Stimulated activated CD4-positive, alpha-beta T cell treated with anti-CD3 and anti-CD28 coated beads, TNF-alpha, amount 100 ng/mL, for 4 hours (primary cell): Measurements from ENCODE around the gene MAP4K3.
"Not testable (repeated sequence)": the region's sequence is repeated elsewhere in the genome, so short reads cannot be mapped to it uniquely, and the experiment has no call there.

Source experiments
- DNase-seq, 3 experiments: peaks; one replicate each; pipeline ENCODE4 v3.0.0-alpha.2; 2020; ENCODE audit warnings: low read depth in 3 of 3

Gene MAP4K3

GRCh38 chr2:39301352-39301751 lies 135.7 kb downstream of the MAP4K3 start:
- no peak for DNase-seq

DNA sequence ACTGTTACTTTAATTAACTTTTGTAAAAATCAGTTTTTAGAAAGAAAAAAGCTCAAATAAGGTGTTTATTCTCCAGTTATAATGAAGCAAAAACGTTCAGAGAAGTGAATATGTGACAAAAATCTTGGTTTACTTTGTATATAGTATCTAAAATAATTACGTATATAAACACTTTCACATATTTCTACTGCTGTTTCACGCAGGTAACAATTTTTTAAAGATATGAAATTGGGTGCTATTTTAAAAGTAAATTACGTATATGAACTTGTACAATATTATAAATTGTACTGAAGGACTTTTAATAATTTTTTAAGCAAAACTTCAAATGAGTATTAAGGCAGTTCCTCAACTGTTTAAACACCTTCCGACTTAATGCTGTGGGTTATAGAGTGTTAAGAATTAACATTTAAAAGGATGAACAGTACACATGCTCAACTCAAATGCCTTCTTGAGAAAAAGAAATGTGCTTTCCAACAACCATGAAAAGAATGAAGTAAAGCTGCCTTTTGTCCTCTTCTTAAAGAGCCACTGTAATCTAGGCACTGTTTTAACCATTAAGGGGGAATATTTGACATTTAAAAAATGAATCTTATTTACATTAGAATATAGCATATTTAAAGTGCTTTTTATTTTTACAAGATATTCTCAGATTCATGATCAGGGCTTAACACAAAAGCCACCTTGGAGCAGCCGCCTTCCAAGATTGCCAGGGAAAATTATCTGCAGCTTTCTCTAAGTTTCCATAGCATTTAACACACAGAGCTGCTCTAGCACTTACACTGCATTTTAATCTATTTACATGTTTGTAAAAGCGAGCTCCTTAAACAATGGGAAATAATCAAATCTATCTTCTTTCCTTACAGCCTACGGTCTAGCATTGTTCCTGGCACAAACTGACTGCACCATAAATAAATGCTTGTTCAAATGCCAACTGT lies 136.8 kb downstream of the MAP4K3 start:
- DNase-seq: no peak

DNA sequence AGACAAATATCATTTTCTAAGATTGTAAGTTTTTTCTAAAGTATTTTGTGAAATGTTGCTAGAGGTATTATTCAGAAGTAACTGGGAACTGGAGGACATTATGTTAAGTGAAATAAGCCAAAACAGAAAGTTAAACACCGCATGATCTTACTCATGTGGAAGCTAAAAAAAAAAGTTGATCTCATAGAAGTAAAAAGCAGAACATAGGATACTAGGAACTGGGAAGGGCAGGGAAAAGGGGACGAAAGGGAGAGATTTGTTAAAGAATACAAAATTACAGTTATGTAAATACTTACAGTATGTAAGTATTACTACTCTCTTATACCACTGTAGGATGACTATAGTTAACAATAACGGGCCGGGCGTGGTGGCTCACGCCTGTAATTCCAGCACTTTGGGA lies 146.7 kb downstream of the MAP4K3 start:
- DNase-seq: no peak

GRCh38 chr2:39289609-39290008 lies 147.5 kb downstream of the MAP4K3 start:
- DNase-seq: no peak

- no peak for DNase-seq
Measured at GRCh38 chr2:39283561-39283960, 153.5 kb downstream of the MAP4K3 start.

GRCh38 chr2:39281391-39281790 lies 155.7 kb downstream of the MAP4K3 start:
- DNase-seq: no peak

GRCh38 chr2:39275016-39275415 lies 162.1 kb downstream of the MAP4K3 start:
- DNase-seq: no peak

- DNase-seq: no peak
Measured at GRCh38 chr2:39269941-39270340, 167.1 kb downstream of the MAP4K3 start.

DNA sequence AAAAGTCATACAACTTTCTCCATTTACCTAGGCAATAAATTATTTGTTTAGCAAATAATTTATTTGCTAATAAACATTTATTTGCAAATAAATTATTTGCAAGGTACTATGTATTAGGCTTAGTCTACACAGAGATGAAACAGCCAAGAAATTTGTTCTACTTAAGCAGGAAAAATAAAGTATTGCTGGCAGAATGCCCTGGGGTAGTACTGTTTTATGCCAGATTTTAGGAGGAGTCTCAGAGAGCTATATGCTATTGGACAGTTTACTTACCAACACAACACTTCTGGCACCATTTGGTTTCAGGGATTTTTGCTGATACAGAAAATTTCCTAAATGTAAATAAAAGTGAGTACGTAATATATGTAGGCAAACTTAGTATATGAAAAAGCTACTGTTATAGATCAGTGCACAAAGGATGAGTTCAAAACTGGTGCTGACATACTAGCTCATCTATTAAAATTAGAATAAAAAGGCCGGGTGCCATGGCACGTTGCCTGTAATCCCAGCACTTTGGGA lies 170.1 kb downstream of the MAP4K3 start:
- DNase-seq: no peak

DNA sequence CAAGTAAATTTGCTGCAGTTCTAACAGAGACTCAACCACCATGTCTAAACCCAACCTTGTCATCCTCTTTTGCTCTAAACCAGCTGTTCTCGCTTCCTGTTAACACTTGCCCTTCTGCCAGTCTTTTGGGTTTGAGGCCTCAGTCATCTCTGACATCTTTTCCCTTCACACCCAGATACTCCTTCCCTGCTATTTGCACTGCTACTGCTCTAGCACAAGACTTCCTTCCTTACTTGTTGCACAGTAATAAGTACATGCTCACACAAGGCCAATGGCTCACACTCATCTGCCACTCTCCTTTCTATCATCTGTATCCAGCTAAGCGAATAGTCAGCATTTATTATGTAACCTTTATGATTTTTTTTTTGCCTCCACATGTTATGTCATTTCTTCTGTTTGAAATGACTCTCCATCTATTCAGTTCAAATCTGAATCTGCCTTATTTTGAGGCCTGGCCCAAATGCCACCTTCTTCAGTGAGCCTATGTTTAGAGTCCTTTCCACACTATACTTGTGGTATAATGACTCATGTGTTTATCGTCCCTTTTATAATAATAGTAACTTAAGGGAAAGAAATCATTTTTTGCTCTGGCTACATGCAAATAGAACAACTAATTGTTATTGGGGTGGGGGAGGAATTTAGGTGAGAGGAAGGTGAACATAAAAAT lies 170.8 kb downstream of the MAP4K3 start:
- DNase-seq: no peak

- no peak for DNase-seq
Measured at GRCh38 chr2:39265315-39265714, 171.8 kb downstream of the MAP4K3 start.

DNA sequence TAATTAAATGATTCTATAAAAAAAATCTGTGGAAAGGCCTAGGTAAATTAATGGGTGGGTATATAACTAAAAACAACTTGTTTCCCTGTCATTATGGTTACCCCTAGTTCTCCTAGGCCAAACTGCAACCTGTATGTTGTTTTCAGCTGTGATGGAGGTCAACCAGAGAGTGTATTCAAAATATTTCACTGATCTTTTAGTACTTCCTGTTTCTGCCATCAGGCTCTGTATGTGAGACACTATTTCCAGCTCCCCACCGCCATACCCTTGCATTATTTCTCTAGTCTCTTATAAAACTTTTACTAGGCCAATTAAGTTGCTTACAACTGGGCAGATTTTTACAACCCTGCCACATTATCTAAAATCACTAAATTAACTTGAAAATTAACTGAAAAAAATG lies 172.4 kb downstream of the MAP4K3 start:
- DNase-seq: no peak

DNA sequence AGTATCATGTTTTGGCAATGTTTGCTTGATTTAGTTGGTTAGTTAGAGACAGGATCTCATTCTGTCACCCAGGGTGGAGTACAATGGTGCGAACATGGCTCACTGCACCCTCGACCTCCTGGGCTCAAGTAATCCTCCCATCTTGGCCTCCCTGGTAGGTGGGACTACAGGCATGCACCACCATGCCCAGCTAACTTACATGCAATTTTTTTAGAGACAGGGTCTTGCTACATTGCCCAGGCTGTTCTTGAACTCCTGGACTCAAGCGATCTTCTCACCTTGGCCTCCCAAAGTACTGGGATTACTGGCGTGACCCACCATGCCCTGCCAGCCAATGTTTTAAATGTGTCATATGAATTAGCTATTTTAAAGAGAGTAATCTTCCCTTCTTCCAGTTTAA lies 177.0 kb downstream of the MAP4K3 start:
- no peak for DNase-seq

DNA sequence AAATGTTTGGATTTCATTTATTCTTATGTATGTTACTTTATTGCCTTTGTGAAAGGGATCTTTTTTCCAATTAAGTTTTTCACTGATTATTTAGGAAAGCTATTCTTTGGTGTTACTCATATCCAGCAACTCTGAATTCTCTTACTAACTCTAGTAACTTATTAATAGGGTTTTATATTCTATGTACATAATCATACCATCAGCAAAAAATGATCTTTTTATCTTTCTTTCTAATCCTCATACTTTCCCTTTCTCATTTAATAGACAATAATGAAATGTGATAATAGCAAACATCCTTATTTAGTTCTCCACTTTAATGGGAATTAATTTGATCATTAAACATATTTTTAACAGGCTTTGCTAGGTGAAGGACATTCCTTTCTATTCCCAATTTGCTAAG lies 181.0 kb downstream of the MAP4K3 start:
- no peak for DNase-seq

- no peak for DNase-seq
Measured at GRCh38 chr2:39252888-39253518, 184.1 kb downstream of the MAP4K3 start.

- no peak for DNase-seq
Measured at GRCh38 chr2:39247512-39248043, 189.5 kb downstream of the MAP4K3 start.

GRCh38 chr2:39246382-39246980 lies 190.6 kb downstream of the MAP4K3 start:
- DNase-seq: no peak

- not testable (repeated sequence) for DNase-seq
Measured at GRCh38 chr2:39244963-39245625, 192.0 kb downstream of the MAP4K3 start.

DNA sequence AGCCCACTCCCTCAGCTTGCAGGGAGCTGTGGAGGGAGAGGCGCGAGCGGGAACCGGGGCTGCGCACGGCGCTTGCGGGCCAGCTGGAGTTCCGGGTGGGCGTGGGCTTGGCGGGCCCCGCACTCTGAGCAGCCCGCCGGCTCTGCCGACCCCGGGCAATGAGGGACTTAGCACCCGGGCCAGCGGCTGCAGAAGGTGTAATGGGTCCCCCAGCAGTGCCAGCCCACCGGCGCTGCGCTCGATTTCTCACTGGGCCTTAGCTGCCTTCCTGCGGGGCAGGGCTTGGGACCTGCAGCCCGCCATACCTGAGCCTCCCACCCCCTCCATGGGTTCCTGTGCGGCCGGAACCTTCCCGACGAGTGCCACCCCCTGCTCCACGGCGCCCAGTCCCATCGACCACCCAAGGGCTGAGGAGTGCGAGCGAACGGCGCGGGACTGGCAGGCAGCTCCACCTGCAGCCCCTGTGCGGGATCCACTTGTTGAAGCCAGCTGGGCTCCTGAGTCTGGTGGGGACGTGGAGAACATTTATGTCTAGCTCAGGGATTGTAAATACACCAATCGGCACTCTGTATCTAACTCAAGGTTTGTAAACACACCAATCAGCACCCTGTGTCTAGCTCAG lies 192.7 kb downstream of the MAP4K3 start:
- DNase-seq: not testable (repeated sequence)

- no peak for DNase-seq
Measured at GRCh38 chr2:39243469-39244123, 193.5 kb downstream of the MAP4K3 start, which contains the start of gene CDKL4. CDKL4 (minus strand) TSS chr2:39243970.
